Measurements from ENCODE around the gene CCNB2.
"Not testable (repeated sequence)": the region's sequence is repeated elsewhere in the genome, so short reads cannot be mapped to it uniquely, and the experiment has no call there.

Gene CCNB2

GRCh38 chr15:59119625-59120024, 14.7 kb downstream of the CCNB2 start:
- Mint-ChIP-seq H3K27ac (no peak overlapping the region), H3K9me3 (no peaks in the 10 kb centered on the region), H3K36me3 (no peaks in the 10 kb centered on the region), H3K27me3 (no peaks in the 10 kb centered on the region), H3K4me1 (peaks cover 7% of the 10 kb centered on the region), H3K4me3 (no peak overlapping the region)
- ATAC-seq = no peak

GRCh38 chr15:59120937-59121336, 16.0 kb downstream of the CCNB2 start:
- peaks cover 7% of the 10 kb centered on the region for H3K4me1 Mint-ChIP-seq
- no peak for ATAC-seq
- H3K27me3 Mint-ChIP-seq = no peaks in the 10 kb centered on the region
- H3K9me3 Mint-ChIP-seq = no peaks in the 10 kb centered on the region
- H3K36me3 Mint-ChIP-seq = peaks cover 4% of the 10 kb centered on the region
- no peak overlapping the region for H3K4me3 Mint-ChIP-seq
- H3K27ac Mint-ChIP-seq = no peak overlapping the region

DNA sequence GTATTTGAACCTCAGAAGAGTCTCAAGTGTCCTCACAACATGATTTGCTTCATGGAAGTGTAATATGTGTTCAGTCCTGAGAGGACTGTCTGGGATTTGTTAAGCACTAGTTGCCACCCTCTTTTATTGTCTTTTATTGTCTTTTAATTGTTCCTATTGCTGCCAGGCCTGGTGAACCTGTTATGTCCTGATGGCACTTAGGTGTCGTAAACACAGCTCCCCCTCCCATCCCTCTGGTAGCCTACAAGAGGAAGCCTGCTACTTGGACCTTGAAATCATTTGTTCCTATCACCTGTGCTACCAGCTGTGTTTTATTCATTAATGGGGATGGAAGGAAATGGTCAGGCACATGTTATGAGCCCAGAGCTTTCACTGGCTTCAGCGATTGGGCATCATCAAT, 19.3 kb downstream of the CCNB2 start:
- Mint-ChIP-seq H3K4me1 (peaks cover 24% of the 10 kb centered on the region), H3K27ac (no peak overlapping the region), H3K9me3 (peaks cover 14% of the 10 kb centered on the region), H3K4me3 (no peak overlapping the region), H3K36me3 (peaks cover 29% of the 10 kb centered on the region), H3K27me3 (no peaks in the 10 kb centered on the region)
- ATAC-seq = no peak

DNA sequence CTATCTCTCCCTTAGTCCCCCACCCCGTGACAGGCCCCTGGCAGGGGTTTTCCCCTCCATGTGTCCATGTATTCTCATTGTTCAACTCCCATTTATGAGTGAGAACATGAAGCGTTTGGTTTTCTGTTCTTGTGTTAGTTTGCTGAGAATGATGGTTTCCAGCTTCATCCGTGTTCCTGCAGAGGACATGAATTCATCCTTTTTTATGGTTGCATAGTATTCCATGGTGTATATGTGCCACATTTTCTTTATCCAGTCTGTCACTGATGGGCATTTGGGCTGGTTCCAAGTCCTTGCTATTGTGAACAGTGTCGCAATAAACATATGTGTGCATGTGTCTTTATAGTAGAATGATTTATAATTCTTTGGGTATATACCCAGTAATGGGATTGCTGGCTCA, 20.7 kb downstream of the CCNB2 start:
- peaks cover 26% of the 10 kb centered on the region for H3K4me1 Mint-ChIP-seq
- H3K36me3 Mint-ChIP-seq = peaks cover 43% of the 10 kb centered on the region

DNA sequence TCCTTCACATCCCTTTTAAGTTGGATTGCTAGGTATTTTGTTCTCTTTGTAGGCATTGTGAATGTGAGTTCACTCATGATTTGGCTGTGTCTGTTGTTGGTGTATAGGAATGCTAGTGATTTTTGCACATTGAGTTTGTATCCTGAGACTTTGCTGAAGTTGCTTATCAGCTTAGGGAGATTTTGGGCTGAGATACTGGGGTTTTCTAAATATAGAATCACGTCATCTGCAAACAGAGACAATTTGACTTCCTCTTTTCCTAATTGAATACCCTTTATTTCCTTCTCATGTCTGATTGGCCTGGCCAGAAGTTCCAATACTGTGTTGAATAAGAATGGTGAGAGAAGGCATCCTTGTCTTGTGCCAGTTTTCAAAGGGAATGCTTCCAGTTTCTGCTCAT, 22.3 kb downstream of the CCNB2 start:
- ATAC-seq, H3K27me3 Mint-ChIP-seq, H3K4me3 Mint-ChIP-seq, H3K27ac Mint-ChIP-seq: not testable (repeated sequence)
- Mint-ChIP-seq H3K4me1 (peaks cover 26% of the 10 kb centered on the region), H3K9me3 (peaks cover 23% of the 10 kb centered on the region), H3K36me3 (peaks cover 52% of the 10 kb centered on the region)

More for the DNA sequence above, 20.7 kb downstream of the CCNB2 start:
- peaks cover 23% of the 10 kb centered on the region for H3K9me3 Mint-ChIP-seq
- not testable (repeated sequence) for ATAC-seq, H3K27ac Mint-ChIP-seq, H3K27me3 Mint-ChIP-seq, H3K4me3 Mint-ChIP-seq

DNA sequence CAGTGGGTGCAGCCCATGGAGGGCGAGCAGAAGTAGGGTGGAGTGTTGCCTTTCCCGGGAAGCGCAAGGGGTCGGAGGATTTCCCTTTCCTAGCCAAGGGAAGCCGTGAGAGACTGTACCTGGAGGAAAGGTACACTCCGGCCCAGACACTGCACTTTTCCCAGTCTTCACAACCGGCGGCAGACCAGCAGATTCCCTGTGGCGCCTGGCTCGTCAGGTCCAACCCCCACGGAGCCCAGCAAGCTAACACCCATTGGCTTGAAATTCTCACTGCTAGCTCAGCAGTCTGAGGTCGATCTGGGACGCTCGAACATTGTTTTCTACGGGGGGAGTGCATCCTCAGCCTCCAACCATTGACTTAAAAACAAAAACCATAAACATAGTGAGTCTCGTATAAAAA, 26.5 kb downstream of the CCNB2 start:
- Mint-ChIP-seq H3K36me3 (peaks cover 85% of the 10 kb centered on the region), H3K4me1 (peaks cover 26% of the 10 kb centered on the region), H3K27ac (no peak overlapping the region)

GRCh38 chr15:59131969-59132562, 27.1 kb downstream of the CCNB2 start:
- Mint-ChIP-seq H3K36me3 (peaks cover 89% of the 10 kb centered on the region), H3K27ac (no peak overlapping the region), H3K4me3 (no peak overlapping the region), H3K27me3 (no peaks in the 10 kb centered on the region), H3K4me1 (peaks cover 24% of the 10 kb centered on the region), H3K9me3 (peaks cover 22% of the 10 kb centered on the region)
- ATAC-seq = no peak

More for the DNA sequence above, 26.5 kb downstream of the CCNB2 start:
- no peaks in the 10 kb centered on the region for H3K27me3 Mint-ChIP-seq
- H3K4me3 Mint-ChIP-seq = no peak overlapping the region
- no peak for ATAC-seq
- peaks cover 23% of the 10 kb centered on the region for H3K9me3 Mint-ChIP-seq

GRCh38 chr15:59133929-59134427, 29.0 kb downstream of the CCNB2 start:
- Mint-ChIP-seq H3K4me3 (no peak overlapping the region), H3K4me1 (peaks cover 23% of the 10 kb centered on the region), H3K9me3 (peaks cover 12% of the 10 kb centered on the region), H3K27me3 (no peaks in the 10 kb centered on the region), H3K27ac (no peak overlapping the region), H3K36me3 (peaks cover 92% of the 10 kb centered on the region)
- ATAC-seq = no peak

DNA sequence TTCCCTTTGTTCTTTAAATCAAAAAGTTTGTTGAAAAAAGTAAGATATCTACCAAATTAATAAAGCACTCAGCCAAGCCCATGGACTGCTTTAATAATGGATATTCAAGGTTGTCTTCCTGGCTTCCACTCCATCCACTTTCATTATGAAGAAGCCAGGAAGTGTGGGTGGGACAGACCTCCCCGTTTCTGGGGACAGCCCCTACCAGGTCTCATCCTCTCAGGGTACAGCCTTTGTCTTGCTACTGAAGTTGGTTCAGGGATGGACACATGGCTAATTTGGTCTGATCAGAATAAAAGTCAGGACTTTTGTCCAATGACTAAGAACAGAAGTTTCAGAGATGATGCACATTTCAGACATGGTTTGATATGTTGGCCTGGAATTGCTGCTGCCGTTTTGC, 32.6 kb downstream of the CCNB2 start:
- Mint-ChIP-seq H3K4me3 (no peak overlapping the region), H3K36me3 (peaks cover 79% of the 10 kb centered on the region), H3K27me3 (no peaks in the 10 kb centered on the region), H3K9me3 (no peaks in the 10 kb centered on the region), H3K4me1 (peaks cover 36% of the 10 kb centered on the region), H3K27ac (peak overlapping the region; percentile 12)
- ATAC-seq = peak; percentile 37

GRCh38 chr15:59138243-59138642, 33.3 kb downstream of the CCNB2 start:
- peaks cover 76% of the 10 kb centered on the region for H3K36me3 Mint-ChIP-seq
- ATAC-seq = peak; percentile 87
- H3K4me3 Mint-ChIP-seq = no peak overlapping the region

DNA sequence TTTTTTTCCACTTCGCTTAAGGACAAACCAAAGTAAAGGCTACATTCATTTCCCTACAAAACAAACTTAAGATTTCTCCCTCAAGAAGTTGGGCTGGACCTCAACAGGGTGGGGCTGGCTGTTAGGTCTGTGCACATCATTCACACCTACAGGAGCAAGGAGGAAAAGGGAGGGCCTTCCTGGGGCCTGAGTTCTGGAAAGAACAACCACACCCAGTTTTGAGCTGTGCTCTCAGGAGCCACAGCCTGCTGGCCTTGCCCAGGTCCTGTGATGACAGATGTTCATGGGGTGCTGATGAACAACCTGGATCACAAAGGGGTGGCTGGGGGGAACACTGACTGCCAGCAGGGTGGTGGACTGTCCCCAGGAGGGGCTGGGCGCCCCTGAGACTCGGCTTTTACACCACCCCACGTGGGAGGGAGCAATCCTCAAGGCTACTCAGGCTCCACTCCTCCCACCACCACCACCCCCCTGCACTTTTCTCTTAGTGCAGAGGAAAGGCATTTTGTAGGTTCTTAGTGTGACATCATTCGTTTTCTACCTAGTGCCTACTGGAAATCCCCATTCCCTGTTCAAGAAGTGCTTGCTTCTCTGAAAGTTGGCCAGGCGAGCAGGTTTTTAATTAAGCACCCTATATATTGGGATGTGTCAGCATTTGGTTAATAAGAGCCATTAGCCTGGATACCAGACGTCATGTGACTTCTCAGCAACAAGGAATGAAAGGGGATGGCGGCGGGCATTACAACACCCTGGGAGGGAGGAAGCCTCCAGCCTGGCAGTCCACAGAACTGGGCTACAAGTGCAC, 35.7 kb downstream of the CCNB2 start:
- no peak for ATAC-seq
- H3K27me3 Mint-ChIP-seq = no peaks in the 10 kb centered on the region
- H3K4me3 Mint-ChIP-seq = no peak overlapping the region
- H3K4me1 Mint-ChIP-seq = peaks cover 36% of the 10 kb centered on the region
- H3K9me3 Mint-ChIP-seq = no peaks in the 10 kb centered on the region
- peak overlapping the region; percentile 12 for H3K27ac Mint-ChIP-seq
- peaks cover 57% of the 10 kb centered on the region for H3K36me3 Mint-ChIP-seq

More at GRCh38 chr15:59138243-59138642, 33.3 kb downstream of the CCNB2 start:
- Mint-ChIP-seq H3K27me3 (no peaks in the 10 kb centered on the region), H3K9me3 (no peaks in the 10 kb centered on the region), H3K4me1 (peaks cover 36% of the 10 kb centered on the region), H3K27ac (peak overlapping the region; percentile 12)

DNA sequence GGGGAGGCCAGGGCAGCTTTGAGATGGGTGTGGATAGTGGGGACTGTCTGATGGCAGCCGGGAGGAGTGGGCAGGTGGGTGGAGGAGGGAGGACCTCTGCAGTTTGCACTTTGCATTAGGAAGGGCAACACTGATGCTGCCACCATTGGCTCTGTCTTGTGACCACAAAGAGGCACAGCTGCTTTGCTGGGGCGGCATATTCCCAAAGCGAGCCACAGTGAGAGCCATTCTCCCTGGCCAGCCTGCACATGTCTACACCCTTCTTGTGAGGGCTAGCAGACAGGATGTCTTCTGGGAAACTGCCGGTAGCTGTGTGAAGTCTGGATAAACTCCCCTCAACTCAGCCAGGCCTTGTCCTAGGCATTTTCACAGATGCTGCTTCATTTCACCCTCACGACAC, 38.3 kb downstream of the CCNB2 start:
- Mint-ChIP-seq H3K36me3 (peaks cover 35% of the 10 kb centered on the region), H3K9me3 (no peaks in the 10 kb centered on the region), H3K4me1 (peaks cover 25% of the 10 kb centered on the region), H3K27ac (no peak overlapping the region), H3K4me3 (no peak overlapping the region), H3K27me3 (no peaks in the 10 kb centered on the region)
- no peak for ATAC-seq

DNA sequence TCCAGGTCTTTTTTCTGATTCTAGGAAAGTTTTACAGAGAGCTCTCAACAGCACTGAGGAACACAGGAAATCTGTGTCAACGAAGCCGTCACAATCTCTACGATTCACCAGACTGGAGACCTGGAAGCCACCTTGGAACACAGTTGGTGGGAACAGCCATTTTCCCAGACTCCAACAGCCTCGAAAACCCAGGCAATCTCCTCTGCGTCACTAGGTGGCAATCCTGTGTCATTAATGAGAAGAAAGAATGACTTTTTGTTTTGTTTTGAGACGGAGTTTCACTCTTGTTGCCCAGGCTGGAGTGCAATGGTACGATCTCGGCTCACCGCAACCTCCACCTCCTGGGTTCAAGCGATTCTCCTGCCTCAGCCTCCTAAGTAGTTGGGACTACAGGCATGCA, 39.6 kb downstream of the CCNB2 start:
- not testable (repeated sequence) for ATAC-seq, H3K27ac Mint-ChIP-seq, H3K27me3 Mint-ChIP-seq, H3K9me3 Mint-ChIP-seq, H3K4me3 Mint-ChIP-seq
- H3K4me1 Mint-ChIP-seq = peaks cover 12% of the 10 kb centered on the region
- peaks cover 35% of the 10 kb centered on the region for H3K36me3 Mint-ChIP-seq

DNA sequence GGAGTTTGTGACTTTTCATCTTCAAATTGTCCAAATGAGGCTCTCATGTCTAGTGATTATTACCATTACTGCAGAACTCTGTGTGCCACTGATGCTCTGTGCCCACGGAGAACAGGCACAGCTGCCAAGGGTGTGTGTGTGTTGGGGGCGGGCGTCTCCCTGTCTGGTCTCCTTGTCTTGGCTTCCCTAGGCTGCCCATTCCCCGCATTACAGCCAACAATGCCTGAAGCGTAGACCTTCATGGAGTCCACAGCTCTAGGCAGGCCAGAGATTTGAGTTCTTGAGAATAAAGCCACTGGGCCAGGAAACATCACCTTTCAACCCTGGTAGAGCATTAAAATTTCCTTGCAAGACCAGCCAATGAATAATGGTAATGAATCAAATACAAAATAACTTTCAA, 42.7 kb downstream of the CCNB2 start:
- Mint-ChIP-seq H3K4me3 (no peak overlapping the region), H3K27ac (no peak overlapping the region), H3K9me3 (no peaks in the 10 kb centered on the region), H3K4me1 (no peaks in the 10 kb centered on the region), H3K36me3 (peaks cover 45% of the 10 kb centered on the region), H3K27me3 (no peaks in the 10 kb centered on the region)
- no peak for ATAC-seq

DNA sequence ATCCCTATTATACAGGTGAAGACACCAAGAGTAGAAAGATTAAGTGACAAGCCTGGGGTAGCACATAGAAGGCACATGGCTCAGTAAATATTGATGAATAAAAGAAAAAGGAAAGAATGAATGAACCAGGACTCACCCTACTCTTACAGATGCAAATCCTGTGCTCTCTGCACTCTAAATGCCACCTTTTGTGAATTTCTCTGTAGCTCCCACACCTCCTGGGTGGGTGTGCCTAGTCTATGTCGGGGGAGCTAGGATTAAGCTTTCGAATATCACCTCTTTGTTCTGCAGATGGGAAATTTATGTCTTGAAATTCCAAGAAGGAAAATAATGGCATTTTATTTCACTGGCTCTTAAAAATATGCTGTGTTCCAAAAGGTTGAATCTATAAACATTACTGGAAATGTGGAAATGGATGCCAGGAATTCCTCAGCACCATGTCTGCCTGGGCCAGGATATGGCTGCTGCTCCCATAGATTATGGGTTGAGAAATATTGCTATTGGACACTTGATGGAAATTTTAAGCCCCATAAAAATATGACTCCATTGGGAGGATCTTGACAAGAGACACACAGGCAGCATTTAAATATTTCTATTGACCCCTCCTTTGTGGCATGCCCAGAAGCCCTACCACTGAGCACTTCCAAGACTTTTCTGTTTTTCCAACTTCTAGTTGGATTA, 43.3 kb downstream of the CCNB2 start:
- ATAC-seq = no peak
- no peaks in the 10 kb centered on the region for H3K4me1 Mint-ChIP-seq
- H3K27ac Mint-ChIP-seq = no peak overlapping the region

More for the DNA sequence above, 43.3 kb downstream of the CCNB2 start:
- Mint-ChIP-seq H3K27me3 (no peaks in the 10 kb centered on the region), H3K36me3 (peaks cover 48% of the 10 kb centered on the region), H3K9me3 (no peaks in the 10 kb centered on the region), H3K4me3 (no peak overlapping the region)

Data from stimulated activated memory B cell treated with anti-CD40 and anti-IgM and Interleukin-4, amounts not matched to agents 10 μg/mL and 1 μg/mL and 100 μg/mL, for 72 hours (primary cell).